NCI-H774 (cell line): ENCODE data around the gene SH3PXD2A.

ENCODE experiments used
- DNase-seq: peaks from one replicate; lab custom pipeline; 2025; lab: John Stamatoyannopoulos, UW

Gene SH3PXD2A

GRCh38 chr10:103808780-103809179 is 46.6 kb downstream of the SH3PXD2A start:
- DNase-seq = no peak

DNA sequence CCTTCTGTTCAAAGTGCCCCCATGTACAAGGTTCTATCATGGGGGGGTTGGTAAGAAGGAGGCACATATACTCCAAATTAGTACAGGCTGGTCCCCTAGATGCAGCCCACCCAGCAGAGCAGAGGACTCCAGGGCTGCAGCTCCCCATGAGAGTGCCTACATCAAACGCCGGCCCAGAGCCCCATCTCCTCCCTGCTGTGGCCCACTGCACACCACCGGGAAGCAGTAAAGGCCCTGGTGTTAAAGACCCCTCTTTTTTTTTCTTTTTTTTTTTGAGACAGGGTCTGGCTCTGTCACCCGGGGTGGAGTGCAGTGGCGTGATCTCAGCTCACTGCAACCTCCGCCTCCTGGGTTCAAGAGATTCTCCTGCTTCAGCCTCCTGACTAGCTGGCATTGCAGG is 47.4 kb downstream of the SH3PXD2A start:
- no peak for DNase-seq

- no peak for DNase-seq
Measured at GRCh38 chr10:103806395-103807187, 48.8 kb downstream of the SH3PXD2A start.

DNA sequence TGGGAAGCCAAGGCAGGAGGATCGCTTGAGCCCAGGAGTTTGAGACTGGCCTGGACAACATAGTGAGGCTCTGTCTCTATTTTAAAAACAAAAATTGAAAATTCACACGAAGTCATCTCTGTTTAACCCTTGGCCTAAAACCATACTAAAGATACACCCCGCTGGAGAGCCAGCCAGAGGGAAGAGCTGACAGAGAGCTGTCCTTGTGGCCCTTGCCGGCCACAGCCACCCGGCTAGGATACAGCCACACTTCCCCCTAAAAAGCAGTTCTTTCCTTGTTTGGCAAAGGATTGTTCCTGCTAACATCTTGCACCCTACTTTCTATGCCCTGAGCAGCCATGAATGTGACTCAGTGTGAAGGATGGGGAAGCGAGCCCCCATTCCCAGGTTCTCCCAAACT is 49.6 kb downstream of the SH3PXD2A start:
- no peak for DNase-seq

GRCh38 chr10:103804871-103805270 is 50.5 kb downstream of the SH3PXD2A start:
- DNase-seq = no peak

GRCh38 chr10:103803941-103804340 is 51.4 kb downstream of the SH3PXD2A start:
- no peak for DNase-seq

GRCh38 chr10:103802637-103803353 is 52.6 kb downstream of the SH3PXD2A start:
- DNase-seq = no peak

- no peak for DNase-seq
Measured at GRCh38 chr10:103802081-103802480, 53.3 kb downstream of the SH3PXD2A start.

- DNase-seq = no peak
Measured at GRCh38 chr10:103800789-103801540, 54.4 kb downstream of the SH3PXD2A start.

- no peak for DNase-seq
Measured at GRCh38 chr10:103800089-103800488, 55.3 kb downstream of the SH3PXD2A start.

GRCh38 chr10:103799341-103799740 is 56.0 kb downstream of the SH3PXD2A start:
- DNase-seq = no peak

GRCh38 chr10:103798511-103798910 is 56.9 kb downstream of the SH3PXD2A start:
- DNase-seq = no peak

DNA sequence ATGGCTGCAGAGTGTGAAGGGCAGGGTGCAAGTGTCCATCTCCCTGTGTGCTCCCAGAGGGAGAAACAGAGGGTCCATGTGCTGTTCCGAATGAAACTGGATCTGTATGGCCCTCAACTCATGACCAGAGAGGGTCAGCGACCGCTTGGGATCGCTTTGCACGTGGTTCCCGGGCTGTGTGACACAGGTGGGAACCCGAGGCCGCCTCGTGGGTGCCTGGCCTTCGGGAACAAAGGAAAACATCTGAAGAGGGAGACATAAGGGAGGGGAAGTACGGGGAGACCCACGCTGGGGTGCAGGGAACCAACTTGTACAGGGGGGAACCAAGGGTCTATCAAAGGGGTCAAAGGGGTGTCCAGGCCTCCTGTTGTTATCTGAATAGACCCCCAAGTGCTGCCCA is 57.5 kb downstream of the SH3PXD2A start:
- DNase-seq = no peak

DNA sequence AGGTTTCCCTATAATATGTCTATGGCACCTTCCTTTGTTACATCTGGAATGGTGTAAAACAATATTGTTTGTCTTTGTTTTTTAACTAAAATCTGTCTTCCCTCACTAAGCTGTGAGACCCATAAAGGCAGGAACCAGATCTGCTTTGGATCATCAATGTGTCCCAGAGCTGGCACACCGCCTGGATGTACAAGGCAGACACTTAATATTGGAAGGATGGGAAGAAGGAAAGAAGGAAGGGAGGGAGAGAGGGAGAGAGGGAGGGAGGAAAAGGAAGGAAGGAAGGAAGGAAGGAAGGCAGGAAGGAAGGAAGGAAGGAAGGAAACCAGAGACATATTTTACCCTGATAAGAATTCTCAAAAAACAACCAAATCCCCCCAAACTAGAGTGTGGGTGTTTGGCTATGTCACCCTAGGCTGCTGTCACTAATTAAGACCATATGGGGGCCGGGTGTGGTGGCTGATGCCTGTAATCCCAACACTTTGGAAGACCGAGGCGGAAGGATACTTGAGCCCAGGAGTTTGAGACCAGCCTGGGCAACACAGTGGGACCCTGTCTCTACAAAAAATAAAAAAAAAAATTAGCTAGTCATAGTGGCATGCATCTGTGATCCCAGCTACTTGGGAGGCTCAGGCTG is 59.6 kb downstream of the SH3PXD2A start:
- DNase-seq = no peak

- DNase-seq = no peak
Measured at GRCh38 chr10:103794996-103795395, 60.4 kb downstream of the SH3PXD2A start.

DNA sequence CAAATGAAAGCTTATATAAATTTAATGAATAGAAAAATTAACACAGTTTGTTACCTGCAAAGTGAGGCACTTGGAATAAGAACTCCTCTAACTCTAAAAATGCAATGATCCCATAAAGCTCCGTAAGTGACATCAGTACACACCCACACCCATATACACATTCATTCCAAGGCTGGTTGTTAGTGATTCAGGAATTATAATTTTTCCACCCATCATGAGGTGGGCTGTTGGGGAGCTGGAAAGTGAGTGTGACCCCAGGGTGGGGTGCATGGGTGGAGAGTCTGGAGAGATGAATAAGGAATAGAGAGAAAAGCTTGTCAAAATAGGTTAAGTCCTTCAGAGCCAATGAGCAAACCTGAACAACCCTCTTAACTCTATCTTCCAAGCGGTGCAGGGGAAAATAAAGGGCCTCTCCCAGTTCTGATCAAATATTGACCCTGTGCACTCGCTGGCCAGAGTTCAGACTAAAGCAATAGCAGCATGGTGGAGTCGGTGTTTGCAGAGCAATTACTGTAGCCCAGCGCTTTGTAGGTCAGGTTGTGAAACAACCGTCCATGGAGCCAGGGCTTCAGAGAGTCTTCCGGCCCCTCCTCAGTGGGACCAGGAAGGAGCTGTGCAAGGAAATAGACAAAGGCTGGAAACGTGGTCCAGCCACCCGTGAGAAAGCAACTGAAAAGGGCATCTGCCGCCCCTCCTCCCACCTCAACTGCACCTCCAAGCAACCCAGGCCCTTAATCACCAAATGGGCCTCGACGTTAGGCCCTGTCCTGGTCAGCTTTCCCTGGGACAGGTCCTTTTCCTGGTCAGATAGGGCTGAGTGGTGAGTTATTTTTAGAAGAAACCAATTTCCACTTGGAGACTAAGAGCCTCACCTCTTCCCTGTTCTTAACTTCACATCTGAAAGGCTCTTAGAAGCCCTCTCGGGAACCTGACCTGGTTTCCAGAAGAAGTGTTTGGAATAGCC is 61.2 kb downstream of the SH3PXD2A start:
- peak; percentile 85 for DNase-seq

- DNase-seq = no peak
Measured at GRCh38 chr10:103793429-103793828, 61.9 kb downstream of the SH3PXD2A start.

DNA sequence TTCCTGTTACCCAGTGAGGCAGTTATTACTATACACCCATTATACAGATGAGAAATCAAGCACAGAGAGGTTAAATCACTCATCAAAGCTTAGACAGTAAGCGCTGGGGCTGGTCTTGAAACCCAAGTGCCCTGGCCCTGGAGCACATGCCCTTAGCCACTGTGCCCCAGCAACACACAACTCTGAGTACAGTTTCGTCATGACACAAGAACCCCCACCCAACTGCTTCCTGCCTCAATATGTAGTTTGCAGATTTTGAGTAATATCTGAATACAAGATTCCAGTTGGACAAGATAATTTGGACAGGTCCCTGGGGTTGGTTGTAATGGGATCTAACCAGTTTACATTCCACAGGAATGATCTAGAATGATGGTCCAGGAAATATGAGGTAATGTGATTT is 62.8 kb downstream of the SH3PXD2A start:
- DNase-seq = no peak

DNA sequence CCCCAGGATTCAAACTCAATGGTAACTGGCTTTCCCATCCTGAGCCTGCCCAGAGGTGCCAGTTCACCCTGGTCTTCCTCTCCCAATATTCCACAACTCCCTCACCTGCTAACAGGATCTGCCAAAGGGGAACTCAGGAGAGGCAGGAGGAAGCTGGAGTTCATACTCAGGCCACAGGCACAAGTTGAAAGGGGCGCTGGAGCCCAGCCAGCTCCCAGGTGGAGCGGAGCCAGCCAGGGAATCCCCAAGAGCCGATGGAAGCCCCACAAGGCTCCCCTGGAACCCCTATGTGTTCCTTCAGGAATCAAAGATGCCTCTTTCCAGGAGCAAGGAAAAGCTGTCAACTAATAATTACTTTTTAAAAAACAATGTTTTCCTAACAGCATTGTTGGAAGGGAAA is 63.5 kb downstream of the SH3PXD2A start:
- DNase-seq = no peak

GRCh38 chr10:103791291-103791690 is 64.1 kb downstream of the SH3PXD2A start:
- DNase-seq = no peak

DNA sequence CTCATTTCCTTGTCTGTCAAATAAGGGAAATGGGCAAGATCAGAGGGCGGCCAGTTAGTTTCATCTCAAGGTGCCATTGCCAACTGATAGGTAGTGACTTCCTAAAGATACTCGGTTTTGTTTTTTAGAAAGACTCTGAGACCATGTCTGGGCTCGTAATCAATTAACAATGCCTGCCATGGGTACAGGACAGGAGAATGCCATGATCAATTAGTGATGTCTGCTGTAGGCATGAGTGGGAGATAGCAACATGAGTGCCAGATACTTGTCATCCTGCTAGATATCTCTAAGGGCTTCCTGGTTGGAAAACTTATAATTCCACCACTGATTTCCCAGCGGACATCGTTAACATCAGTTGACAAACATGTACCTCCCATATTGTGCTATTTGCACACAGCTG is 64.8 kb downstream of the SH3PXD2A start:
- no peak for DNase-seq
